Measurements from ENCODE around the gene FAM120A.

The FAM120A gene

DNA sequence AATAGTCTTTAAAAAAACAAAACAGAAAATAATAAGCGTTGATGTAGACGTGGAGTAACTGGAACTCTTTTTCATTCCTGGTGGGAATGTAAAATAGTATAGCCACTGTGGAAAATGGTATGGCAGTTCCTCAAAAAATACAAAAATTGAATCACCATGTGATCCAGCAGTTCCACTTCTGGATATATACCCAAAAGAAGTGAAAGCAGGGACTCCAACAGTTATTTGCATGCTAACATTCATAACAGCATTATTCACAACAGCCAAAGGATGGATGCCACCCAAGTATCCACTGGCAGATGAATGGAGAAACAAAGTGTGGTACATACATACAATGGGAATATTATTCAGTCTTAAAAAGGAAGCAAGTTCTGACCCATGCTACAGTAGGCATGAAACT lies 120.7 kb downstream of the FAM120A start:
- no peaks in the 10 kb centered on the region for H3K9me3 ChIP-seq (ENCODE audit: control insufficient read depth, low read length)

DNA sequence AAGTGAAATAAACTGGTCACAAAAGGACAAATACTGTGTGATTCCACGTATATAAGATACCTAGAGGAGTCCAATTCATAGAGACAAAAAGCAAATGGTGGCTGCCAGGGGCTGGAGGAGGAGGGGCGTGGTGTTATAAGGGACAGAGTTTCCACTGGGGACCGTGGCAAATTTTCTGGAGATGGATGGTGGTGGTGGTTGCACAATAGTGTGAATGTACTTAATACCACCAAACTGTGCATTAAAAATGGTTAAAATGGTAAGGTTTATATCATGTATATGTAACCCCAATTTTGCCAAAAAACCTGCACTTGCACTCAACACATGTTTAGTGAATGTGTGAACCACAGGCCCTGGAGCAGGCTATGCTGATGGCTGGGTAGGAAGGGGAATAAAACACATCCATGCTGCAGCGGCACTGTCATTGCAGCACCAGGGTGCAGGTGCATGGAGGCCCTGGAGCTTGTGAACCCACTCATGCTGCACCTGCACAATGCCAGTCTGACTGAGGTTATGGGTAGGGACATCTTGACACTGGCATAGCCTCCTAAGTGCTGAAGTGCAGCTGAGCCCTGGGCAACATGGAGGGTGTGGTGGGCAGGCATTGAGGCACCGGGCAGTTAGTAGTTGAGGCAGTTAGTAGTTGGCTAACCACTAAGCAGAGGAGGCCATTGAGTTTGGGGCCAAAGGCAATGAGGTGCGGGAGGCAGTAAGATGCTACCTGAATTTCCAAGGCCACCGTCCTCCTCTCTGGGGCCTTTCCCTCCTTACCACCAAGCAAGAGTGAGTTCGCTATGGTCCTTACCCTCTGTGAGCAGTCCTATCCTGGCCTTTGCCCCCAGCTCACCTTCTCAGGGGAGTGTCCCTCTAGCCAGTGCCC lies 121.4 kb downstream of the FAM120A start:
- no peak overlapping the region for H3K4me3 ChIP-seq (ENCODE audit: low read depth, low read length)
- no peak overlapping the region for H3K4me2 ChIP-seq (ENCODE audit: low read length)
- H3K4me1 ChIP-seq = no peaks in the 10 kb centered on the region
- peaks cover 10% of the 10 kb centered on the region for H3K79me2 ChIP-seq
- no peak overlapping the region for H3K27ac ChIP-seq
- H3K9me3 ChIP-seq (ENCODE audit: control insufficient read depth, low read length) = no peaks in the 10 kb centered on the region
- H3K9ac ChIP-seq = no peak overlapping the region
- H2AFZ ChIP-seq = no peak overlapping the region
- TF ChIP-seq, protein P1, sequence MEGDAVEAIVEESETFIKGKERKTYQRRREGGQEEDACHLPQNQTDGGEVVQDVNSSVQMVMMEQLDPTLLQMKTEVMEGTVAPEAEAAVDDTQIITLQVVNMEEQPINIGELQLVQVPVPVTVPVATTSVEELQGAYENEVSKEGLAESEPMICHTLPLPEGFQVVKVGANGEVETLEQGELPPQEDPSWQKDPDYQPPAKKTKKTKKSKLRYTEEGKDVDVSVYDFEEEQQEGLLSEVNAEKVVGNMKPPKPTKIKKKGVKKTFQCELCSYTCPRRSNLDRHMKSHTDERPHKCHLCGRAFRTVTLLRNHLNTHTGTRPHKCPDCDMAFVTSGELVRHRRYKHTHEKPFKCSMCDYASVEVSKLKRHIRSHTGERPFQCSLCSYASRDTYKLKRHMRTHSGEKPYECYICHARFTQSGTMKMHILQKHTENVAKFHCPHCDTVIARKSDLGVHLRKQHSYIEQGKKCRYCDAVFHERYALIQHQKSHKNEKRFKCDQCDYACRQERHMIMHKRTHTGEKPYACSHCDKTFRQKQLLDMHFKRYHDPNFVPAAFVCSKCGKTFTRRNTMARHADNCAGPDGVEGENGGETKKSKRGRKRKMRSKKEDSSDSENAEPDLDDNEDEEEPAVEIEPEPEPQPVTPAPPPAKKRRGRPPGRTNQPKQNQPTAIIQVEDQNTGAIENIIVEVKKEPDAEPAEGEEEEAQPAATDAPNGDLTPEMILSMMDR (IDR thresholded peaks at IDR 0.05) = no peak
- H3K36me3 ChIP-seq (ENCODE audit: control insufficient read depth, insufficient read depth, low read length) = no peaks in the 10 kb centered on the region
- no peaks in the 10 kb centered on the region for H3K27me3 ChIP-seq (ENCODE audit: control insufficient read depth, insufficient read depth, low read length)

More for the DNA sequence above, 120.7 kb downstream of the FAM120A start:
- H3K4me2 ChIP-seq (ENCODE audit: low read length) = no peak overlapping the region
- H3K36me3 ChIP-seq (ENCODE audit: control insufficient read depth, insufficient read depth, low read length) = no peaks in the 10 kb centered on the region
- TF ChIP-seq, protein P1 (IDR thresholded peaks at IDR 0.05) = no peak
- peaks cover 7% of the 10 kb centered on the region for H3K4me1 ChIP-seq
- H3K9ac ChIP-seq = no peak overlapping the region
- no peak overlapping the region for H3K4me3 ChIP-seq (ENCODE audit: low read depth, low read length)
- H3K27ac ChIP-seq = no peak overlapping the region
- H2AFZ ChIP-seq = no peak overlapping the region
- no peaks in the 10 kb centered on the region for H3K27me3 ChIP-seq (ENCODE audit: control insufficient read depth, insufficient read depth, low read length)
- H3K79me2 ChIP-seq = peaks cover 10% of the 10 kb centered on the region

DNA sequence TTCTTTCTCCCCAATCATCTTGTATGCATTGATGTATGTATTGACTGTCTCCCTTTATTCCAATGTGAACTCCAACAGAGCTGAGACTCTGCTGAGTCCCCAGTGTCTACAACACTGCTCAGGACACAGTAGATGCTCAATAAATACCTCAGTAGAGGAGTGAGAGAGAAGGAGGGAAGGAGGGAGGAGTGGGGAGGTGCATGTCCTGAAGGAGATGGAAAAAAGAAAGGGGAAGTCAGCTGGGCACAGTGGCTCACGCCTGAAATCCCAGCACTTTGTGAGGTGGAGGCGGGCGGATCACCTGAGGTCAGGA lies 122.0 kb downstream of the FAM120A start:
- Histone ChIP-seq H3K4me2 (ENCODE audit: low read length) (no peak overlapping the region), H3K9ac (no peak overlapping the region), H2AFZ (no peak overlapping the region), H3K9me3 (ENCODE audit: control insufficient read depth, low read length) (no peaks in the 10 kb centered on the region), H3K36me3 (ENCODE audit: control insufficient read depth, insufficient read depth, low read length) (no peaks in the 10 kb centered on the region), H3K79me2 (peaks cover 10% of the 10 kb centered on the region), H3K4me1 (no peaks in the 10 kb centered on the region), H3K27ac (no peak overlapping the region), H3K4me3 (ENCODE audit: low read depth, low read length) (no peak overlapping the region), H3K27me3 (ENCODE audit: control insufficient read depth, insufficient read depth, low read length) (no peaks in the 10 kb centered on the region)
- TF ChIP-seq, protein P1 (IDR thresholded peaks at IDR 0.05) = no peak

DNA sequence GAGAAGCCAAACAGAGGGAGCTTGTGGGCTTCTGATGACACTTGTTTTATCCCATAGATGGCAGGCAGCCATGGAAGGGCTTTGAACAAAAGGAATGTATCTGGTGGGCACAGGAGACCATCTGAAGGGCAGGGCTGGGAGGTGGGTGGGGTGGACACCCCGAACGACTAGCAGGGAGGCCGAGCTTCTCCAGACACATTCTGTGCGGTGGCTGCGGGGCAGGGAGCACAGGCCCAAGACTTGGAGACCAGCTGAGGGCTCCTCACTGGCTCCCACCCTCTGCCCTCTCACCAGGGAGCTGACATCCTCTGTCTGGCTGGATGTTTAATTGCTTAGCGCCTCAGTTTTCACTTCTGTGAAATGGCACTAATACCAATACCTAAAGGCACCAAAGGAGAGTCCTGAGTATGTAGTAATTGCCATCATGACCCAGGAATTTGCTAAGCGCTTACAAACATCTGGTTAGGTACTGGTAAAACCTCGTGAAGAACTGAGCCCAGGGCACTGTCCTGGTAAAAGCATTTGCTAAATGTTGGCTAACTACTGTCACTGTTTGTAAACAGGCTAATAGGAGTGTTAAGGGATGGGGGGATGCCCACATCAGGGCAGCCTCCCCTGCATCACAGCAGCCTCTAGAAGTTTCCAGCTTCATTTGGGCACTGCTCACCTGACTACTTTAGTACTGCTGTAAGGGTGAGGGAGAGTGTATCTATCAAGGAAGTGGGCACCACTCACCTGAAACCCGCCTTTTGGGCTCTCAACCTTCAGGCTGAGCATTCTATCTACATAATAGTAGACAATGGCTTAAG lies 122.8 kb downstream of the FAM120A start:
- Histone ChIP-seq H2AFZ (no peak overlapping the region), H3K4me3 (ENCODE audit: low read depth, low read length) (no peak overlapping the region), H3K4me1 (no peaks in the 10 kb centered on the region), H3K9ac (no peak overlapping the region), H3K9me3 (ENCODE audit: control insufficient read depth, low read length) (no peaks in the 10 kb centered on the region), H3K4me2 (ENCODE audit: low read length) (no peak overlapping the region), H3K27me3 (ENCODE audit: control insufficient read depth, insufficient read depth, low read length) (no peaks in the 10 kb centered on the region), H3K79me2 (peaks cover 10% of the 10 kb centered on the region), H3K27ac (no peak overlapping the region), H3K36me3 (ENCODE audit: control insufficient read depth, insufficient read depth, low read length) (no peaks in the 10 kb centered on the region)
- TF ChIP-seq, protein P1 (IDR thresholded peaks at IDR 0.05) = no peak

Measured in parathyroid adenoma (tissue), 2 donors.